Amygdala (tissue), 56 donors: ENCODE data around the gene TMEM132A.
"Not testable (repeated sequence)": the region's sequence is repeated elsewhere in the genome, so short reads cannot be mapped to it uniquely, and the experiment has no call there.

Experiments
- DNase-seq, 56 donors: peaks; one replicate each; lab custom pipeline; 2025; lab: John Stamatoyannopoulos, UW

The TMEM132A gene

DNA sequence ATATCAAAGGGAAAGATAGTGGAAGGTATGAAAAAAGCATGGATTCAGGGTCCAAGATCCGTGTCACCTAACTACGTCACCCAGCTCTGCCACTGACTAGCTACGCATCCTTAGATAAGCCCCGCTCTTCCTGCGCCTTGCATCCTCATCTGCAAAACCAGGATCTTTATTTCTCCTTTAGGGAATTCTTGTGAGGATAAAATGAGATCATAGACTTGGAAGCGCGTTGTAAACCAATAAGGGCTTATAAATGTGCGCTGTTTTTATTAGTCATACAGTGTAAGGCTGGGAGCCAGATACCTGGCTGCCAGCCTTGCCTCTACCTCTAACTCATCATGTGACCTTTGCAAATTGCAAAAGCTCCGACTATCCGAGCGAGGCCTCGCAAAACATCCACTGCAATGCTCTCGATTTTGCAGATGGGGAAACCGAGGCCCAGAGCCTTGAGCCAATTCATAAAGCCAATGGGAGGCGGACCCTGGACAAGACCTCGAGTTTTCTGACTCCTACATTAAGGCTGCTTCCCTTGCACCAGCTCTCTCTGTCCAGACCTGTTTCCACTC, 18.6 kb upstream of the TMEM132A start:
- DNase-seq, result peak in 2 of 56 donors; percentile 28 to 48

DNA sequence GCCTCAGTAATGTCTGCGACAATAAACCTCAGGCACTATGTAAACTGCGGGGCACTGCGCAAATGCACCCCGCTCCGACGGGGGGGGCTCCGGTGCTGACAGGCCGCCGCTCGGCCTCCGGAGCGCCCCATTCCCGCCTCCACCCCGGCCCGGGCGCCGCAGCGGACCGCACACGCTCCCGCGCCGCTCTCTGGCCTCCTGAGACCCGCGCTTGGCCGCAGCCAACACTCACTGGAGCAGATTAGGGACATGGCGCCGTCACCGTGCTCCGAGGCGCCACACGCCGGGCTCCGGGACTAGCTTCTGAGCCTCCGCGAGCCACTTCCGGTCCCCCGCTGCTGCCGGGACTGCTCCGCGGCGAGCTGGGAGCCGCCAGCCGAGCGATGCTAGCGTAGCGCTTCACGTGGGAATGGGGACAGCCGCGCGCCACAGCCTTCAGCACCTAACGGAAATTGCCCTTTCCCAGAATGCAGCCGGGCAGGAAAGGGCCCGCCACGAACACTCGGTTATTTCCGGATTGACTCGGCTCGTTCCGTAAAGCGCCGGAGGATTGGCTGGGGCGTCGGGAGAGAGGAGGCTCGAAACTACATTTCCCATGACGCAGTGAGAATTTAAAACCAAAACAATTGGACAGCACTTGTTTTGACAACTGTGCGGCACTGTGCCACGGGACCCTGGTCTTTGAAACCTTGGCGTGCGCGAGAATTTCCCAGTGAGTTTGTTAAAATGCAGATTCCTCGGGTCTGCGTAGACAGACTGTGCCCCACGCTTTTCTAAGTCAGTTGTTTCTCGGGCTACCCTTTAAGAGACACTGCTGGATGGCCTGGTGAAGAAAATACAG, 17.9 kb upstream of the TMEM132A start, which contains the start of gene PRPF19:
PRPF19 (minus strand) TSS at position 454 of the 841 bp plus-strand sequence; CDS start at position 251, 203 bp downstream.
- DNase-seq, result peak; percentile 74 to 98 (median 91)

DNA sequence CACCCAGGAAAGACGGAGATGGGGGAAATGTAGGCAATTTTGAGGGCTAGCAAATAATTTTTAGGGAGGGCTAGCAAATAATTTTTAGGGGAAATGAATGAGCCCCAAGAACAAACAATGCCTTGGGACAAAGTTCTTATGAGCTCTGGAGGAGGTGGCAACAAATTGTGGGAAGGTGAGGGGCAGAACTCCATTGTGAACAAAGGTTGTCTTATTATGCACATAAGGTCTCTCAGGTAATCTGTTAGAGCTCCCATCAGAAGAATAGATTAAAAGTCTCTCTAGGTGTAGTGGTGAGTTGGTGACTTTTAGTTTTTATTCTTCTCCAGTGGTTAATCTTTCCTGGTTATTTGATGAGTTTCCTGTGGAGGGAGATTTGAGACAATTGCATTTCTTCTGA, 15.5 kb upstream of the TMEM132A start:
- DNase-seq, result no peak

DNA sequence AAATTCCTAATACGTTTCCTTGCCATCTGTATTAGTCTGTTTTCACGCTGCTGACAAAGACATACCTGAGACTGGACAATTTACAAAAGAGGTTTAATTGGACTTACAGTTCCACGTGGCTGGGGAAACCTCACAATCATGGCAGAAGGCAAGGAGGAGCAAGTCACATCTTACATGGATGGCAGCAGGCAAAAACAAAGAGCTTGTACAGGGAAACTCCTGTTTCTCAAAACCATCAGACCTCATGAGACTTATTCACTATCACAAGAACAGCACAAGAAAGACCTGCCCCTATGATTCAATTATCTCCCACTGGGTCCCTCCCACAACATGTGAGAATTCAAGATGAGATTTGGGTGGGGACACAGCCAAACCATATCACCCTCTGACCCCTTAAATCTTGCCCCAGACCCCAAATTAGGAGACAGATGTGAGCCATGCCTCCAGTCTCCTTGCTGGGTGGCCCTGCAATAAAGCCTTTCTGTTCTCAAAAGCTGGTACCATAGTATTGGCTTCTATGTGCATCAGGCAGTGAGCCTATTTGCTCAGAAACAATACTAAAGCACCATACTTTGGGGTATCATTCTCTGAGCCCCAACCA, 14.5 kb upstream of the TMEM132A start:
- not testable (repeated sequence) for DNase-seq

DNA sequence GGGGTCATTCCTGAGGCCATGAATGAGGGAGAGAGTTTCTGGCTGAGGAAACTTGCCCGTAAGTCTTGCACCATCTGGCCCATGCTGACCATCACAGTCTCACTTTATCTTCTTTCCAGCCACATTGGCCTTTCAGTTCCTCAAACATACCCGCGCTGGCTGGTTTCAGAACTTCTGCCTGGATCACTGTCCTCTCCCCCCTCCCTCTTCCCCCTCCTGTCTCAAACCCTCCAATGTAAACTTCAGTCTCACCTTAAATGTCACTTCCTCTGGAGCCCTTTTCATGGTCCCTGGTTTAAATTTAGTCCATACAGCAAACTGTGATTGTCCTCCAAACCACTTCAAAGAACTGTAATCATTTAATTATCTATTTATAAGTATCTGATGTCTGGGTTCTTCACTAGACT, 14.0 kb upstream of the TMEM132A start:
- peak in 2 of 56 donors; percentile 30 to 48 for DNase-seq

DNA sequence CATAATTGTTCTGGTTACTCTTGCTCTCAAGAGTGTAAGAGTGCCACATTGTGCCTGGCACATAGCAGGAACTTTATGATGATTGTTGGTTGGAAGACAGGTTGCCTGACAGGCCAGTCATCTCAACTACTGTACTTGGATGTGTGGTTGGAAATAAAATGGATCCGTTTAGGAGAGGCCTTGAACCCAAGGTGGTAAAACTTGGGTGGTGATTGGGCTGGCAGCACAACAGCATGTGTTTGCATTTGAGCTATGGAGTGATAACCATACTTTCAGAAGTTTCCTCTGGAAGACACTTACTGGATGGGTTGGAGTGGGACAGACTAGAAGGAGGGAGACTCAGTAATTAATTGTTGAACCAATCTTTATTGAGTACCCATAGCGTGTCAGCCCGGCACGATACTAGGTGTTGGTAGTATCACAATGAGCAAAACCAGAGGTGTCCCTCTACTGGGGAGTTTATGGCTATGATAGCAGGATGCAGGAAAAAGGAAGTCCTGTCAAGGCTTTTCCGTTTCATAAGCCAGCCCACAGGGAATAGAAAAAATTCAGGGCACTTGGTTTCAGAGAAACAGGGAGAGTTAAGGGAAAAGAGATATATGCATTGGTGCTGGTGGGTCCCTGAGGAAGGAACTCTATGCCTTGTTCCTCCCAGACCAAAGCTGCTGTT, 13.4 kb upstream of the TMEM132A start:
- no peak for DNase-seq

DNA sequence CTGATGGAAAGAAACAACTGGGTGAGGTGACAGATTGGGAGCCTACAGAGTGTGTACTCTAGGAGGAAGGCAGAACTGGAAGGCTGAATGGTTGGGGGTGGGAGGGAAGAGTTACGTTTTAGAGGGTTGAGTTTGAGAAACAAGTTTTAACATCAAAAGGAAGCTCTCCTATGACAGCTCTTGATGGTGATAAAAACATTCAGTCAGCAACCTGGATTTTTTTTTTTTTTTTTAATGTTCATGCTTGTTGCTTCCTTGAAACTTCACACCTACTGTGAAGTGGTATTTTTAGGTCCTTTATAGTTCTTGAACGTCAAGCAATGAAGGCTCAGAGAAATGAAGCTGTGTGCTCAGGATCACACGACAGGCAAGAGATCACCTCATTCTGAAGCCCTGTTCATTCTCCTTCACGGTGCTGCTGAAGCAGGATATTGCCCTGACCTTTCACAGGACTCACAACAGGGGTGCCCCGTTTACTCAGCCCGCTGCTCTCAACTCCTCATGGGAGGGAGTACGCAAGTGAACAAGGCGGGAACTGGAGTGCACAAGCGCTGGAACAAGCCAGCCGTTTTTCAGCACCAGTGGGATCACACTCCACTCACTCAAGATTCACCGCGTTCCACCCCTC, 11.9 kb upstream of the TMEM132A start:
- DNase-seq, result no peak

DNA sequence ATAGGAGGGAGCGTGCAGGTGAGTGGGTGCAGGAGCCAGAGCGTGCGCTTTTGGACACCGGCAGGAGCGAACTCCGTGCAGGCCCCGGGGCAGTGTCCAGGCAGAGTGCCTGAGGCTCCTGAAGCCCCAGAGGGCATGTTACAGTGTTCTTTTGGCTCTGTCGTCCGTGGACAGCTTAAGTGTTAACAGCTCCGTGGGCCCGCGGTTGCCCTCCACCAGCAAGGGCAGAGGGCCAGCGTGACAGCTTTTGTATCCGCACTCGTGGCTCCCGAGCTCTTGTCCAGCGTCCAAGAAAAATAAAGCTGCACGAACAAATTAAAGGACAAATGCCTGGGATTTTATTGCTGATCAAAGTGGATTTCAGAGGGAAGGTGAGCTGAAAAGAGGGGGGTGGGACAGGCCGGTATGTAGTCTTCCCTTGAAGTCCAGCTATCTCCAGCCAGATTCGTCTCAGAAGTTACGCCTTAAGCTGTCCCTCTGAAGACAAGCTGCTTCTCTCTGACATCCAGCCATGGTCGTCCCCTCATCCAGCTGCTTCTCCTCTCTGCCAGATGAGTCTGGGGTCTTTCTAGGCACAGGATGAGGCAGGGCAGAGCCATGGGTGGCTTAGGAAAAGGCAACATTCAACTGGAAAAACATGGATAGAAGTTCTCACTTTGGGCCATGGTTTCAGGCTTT, 11.3 kb upstream of the TMEM132A start:
- DNase-seq, result peak in 1 of 56 donors; percentile 30

DNA sequence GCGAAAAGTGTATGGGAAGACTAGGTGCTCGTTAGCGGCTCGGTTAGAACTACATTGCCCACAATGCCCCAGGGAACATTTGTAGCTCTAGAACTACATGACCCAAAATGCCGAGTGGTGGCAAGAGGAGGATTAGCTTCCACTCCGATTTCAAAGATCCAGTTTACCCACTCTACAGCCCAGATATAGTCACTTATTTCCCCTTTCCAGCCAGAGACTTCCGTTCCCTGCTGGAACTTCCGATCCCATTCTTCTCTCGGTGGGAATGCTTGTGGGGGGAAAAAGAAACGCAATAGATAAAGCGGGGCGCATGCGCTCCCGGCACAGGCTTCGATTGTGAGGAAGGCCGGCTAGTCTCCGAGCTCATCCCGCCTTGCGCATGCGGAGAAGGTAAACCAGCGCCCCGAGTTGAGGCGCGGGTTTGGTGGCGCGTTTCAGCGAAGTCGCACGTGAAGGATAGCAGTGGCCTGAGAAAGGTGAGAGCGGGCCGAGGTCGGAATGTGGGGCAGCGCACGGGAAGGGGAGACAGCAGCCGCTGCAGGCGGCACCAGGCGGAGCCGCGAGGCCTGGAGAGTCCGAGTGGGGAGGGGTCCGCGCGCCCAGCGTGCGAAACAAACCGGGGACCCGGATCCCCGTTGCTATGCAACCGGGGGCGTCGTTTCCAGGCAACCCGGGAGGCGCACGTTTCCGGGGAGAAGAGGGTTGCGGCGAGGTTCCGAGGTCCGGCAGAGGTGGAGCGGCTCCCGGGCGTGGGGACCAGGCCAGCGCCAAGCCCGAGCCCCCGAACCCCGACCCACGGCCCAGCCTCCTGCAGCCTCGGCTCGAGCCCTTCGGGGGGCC, 10.2 kb upstream of the TMEM132A start, which contains the start of gene TMEM109:
TMEM109 (plus strand) TSS at position 366 of the 840 bp plus-strand sequence. CDS start 5,536 bp downstream, outside the sequence.
- DNase-seq, result peak in 55 of 56 donors; percentile 50 to 97 (median 83)

DNA sequence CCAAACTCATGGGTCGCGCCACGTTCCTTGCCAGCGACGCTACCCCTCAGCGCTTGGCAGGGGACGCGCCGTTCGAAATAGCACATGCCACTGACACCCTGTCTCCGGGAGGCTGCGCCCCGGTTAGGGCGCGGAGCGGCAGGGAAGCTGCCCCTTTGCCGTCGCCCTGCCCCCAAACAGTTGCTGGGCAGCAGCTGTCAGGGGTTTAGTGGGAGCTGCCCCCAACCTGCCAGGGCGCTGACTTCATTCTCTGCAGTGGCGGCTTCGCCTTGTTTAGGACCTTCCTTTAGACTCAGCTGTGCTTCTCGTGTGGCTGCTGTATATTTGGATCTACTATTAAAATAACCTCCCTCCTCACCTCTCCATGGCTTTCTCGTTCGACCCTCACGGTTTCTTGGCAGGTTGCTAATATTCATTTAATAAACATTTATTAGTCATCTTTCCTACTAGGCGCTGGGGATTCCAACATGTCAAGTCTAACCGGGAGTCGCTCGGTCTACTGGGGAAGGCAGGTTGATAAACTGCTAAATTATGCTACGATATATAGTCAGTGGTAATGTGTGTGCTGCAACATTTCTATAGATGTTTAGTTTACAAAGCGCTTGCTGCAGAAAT, 9.5 kb upstream of the TMEM132A start:
- DNase-seq, result peak in 8 of 56 donors; percentile 48 to 71 (median 66)

DNA sequence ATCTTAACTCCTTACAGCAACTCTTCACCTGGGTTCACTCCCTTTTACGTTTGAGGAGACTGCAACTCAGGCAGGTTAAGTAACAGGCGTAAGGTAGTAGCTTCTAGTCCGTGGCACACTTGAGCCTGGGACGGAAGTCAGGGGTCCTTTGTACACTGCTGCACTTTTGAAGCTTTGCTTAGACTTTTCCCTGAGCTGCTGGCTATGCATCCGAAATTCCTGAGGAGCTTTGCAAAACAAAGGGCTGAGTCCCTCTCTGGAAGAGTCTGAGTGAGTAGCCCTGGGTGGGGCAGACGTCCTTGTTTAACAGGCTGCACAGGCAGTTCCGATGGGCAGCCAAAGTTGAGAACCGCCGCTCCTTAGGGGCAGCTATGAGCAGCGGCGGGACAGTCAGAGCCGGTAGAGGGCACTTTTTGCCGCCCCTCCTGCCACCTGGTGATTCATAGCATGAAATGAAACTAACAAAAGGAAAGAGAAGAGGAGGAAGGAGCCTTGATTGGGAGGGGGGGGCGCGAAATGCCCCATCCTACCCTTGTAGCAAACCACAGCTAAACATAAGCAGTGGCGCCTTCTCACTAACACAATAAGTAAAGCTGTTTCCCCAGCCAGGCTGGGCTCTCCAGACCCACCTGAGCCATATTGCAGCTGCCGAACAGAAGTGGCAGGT, 8.9 kb upstream of the TMEM132A start:
- DNase-seq, result peak in 21 of 56 donors; percentile 24 to 60 (median 41)

DNA sequence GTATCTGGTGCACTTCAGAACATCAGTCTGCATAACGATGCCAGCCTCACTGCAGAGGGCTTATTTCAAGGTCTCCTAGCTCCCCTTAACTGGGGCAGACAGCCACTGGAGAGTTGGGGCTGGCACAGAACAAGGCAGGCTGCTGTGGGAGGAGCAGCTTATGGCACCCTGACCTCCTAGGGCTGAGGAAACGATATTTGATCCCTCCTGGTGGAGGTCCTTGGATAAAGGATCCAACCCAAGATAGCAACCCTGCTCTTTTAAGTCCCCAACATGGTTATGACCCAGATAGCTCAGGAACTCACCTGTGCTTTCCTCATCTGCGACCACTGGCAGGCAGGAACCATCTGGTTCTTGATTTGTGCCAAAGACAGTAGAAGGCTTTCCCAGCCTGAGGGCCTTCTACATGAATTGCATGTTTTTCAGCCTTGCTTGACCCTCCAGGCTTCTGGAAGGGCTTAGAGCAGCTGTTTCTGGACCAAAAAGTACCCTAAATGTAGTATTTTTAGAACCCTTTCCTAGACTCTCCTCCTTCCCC, 7.5 kb upstream of the TMEM132A start:
- DNase-seq, result no peak

DNA sequence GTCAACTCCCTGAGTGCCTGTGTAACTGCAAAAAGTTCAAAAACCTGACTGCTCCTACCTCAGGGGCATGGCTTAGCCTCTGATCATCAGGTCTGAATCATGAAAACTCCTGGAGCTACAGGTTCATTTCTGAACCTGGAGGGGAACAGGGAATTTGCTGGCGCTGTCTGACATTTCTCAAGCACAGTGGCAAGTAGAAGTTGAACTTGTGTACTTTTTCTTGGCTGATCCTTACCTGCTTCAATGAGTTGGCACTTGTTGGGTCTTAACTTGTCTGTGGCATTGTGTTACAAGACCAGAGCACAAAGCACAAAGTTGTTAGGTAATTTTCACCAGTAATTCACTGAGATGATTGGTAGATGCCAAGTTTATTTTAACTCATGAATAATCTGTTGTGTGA, 7.0 kb upstream of the TMEM132A start:
- DNase-seq, result no peak

DNA sequence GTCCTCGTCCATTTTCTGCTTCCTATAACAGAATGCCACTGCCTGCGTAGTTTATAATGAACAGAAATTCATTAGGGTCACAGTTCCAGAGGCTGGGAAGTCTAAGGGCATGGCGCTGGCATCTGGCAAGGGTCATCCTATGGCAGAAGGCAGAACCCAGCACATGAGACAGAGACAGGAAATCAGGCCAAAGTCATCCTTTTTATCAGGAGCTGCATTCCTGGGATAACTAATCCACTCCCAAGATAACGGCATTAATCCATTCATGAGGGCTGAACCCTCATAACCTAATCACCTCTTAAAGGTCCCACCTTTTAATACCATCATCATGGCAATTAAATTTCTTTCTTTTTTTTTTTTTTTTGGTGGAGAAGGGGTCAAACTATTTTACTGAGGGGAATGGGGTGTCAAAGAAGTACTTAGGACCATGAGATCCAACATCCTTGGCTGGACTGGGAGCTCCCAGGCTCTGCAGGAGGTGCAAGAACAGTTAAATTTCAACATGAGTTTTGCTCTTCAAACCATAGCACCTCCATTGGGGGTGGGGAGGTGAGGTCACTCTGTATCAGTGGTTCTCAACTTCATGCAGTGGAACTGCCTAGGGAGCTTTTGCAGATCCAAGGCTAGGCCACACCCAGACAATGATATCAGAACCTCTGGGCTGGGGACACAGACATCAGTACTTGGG, 5.9 kb upstream of the TMEM132A start:
- DNase-seq, result no peak

DNA sequence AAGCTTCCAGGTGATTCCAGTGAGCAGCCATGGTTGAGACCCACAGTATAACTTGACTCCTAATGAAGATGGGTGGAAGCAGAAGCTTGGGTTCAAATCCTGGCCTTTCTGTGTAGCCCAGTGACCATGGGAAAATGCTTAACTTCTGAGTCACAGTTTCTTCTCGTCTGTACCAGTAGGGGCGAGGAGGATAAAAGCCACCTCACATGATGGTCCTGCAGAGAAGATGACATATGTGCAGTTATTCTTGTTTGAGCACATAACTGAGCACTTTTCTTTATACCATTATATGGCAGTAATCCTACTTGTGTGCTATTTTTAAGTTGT, 5.4 kb upstream of the TMEM132A start:
- DNase-seq, result no peak

DNA sequence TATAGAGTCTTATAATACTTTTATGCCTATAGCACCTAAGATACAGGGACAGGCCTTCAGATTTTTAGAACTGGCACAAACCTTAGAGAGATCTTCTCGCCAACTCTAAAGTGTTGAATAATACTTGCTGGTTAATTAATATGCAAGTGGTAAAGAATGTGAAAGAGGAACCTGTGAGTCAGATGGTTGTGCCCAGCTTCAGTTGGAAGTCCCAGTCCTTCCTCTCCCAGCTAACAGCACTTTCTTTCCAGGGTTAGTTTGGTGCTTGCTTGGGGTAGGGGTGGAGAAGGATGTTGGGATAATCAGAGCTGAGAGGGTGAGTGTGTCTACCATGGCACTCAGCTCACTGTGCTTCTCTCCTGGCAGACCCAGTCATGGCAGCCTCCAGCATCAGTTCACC, 4.9 kb upstream of the TMEM132A start:
- no peak for DNase-seq

DNA sequence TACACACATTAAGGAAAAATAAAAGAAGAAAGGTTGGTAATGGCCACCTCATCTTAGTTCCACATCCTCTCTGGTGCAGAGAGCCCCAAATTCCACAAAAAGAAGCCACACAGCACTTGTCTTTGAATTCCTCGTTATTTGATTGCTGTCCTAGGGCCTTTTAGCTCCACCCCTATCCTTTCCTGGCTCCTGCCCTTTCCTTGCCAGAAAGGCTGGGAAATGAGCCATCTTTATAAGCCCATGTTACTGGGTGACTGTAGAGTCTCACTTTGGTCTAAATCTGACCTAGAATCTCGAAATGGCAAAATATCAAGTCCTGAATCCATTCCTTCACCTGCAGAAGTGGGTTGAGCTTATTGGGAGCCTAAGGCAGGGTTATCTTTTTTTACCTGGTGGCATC, 4.3 kb upstream of the TMEM132A start:
- DNase-seq, result no peak
